ENCODE measurements around the gene SPPL3. TPM values are rescaled to one million over a fixed set of nuclear protein-coding genes. Genes with fewer than 3 reads are reported as not detected.
A peak's percentile ranks its signal among the peaks of the same experiment; 100 is the strongest.

SPPL3 gene
- total RNA-seq, 1 experiment from 2014 or later, result 39.7 TPM

GRCh38 chr12:120813588-120814153, 90.5 kb downstream of the SPPL3 start:
- POLR2A ChIA-PET, result no interaction called here
- CTCF ChIA-PET, result no interaction called here
- H3K79me2 ChIP-seq (ENCODE audit: insufficient read depth, low read length), result peaks cover 13% of the 10 kb centered on the region; the same call in 1 of the 2 replicates
- H2AFZ ChIP-seq (ENCODE audit: low read depth, low read length, poor library complexity, severe bottlenecking), result no peak overlapping the region
- no peaks in the 10 kb centered on the region for H3K9me3 ChIP-seq (ENCODE audit: control insufficient read depth in 1 of 2, insufficient read depth in 1 of 2, low read depth in 1 of 2, low read length in 2 of 2)
- RAD21 ChIA-PET (ENCODE audit: low non-redundant PET in 1 of 2, low total read pairs in 2 of 2, uncharacterized antibody in 2 of 2, unreplicated experiment in 2 of 2), result no interaction called here
- ATAC-seq (no peak), DNase-seq (ENCODE audit: low read depth, low spot score) (no peak)
- H3K4me2 ChIP-seq (ENCODE audit: low read length), result no peak overlapping the region
- BruUV-seq (replicated peaks), result no TSS peak
- no peak for TF ChIP-seq EGR1 (IDR thresholded peaks at IDR 0.05; ENCODE audit: low read depth)
- TF ChIP-seq FOSL1 (IDR thresholded peaks at IDR 0.05; ENCODE audit: low read depth), result no peak
- TF ChIP-seq POLR2A (IDR thresholded peaks at IDR 0.05; ENCODE audit: borderline replicate concordance, extremely low read depth, insufficient read depth, insufficient read length), result no peak
- H3K4me1 ChIP-seq (ENCODE audit: control insufficient read depth in 1 of 2, insufficient read depth in 2 of 2, low read length in 2 of 2), result no peaks in the 10 kb centered on the region
- H4K20me1 ChIP-seq (ENCODE audit: insufficient read depth), result no peaks in the 10 kb centered on the region
- H3K9me2 ChIP-seq (ENCODE audit: insufficient read depth), result no peaks in the 10 kb centered on the region
- no peaks in the 10 kb centered on the region for H3K36me3 ChIP-seq (ENCODE audit: control insufficient read depth in 1 of 2, insufficient read depth in 2 of 2, low read length in 2 of 2)
- intact Hi-C loops (cut with micrococcal nuclease), result no loop called here
- no peak overlapping the region for H3K4me3 ChIP-seq (replicated peaks in 1 of 2; ENCODE audit: low read depth in 1 of 2, low read length in 2 of 2)
- no peak overlapping the region for H3K9ac ChIP-seq (ENCODE audit: low read length)
- H3K27me3 ChIP-seq (ENCODE audit: insufficient read depth, low read length), result no peaks in the 10 kb centered on the region
- no peak overlapping the region for H3K27ac ChIP-seq (ENCODE audit: low read depth, low read length)

GRCh38 chr12:120810021-120810420, 94.1 kb downstream of the SPPL3 start:
- H3K9ac ChIP-seq (ENCODE audit: low read length), result no peak overlapping the region
- no peak overlapping the region for H2AFZ ChIP-seq (ENCODE audit: low read depth, low read length, poor library complexity, severe bottlenecking)
- ChIA-PET RAD21 (ENCODE audit: low non-redundant PET in 1 of 2, low total read pairs in 2 of 2, uncharacterized antibody in 2 of 2, unreplicated experiment in 2 of 2) (no interaction called here), POLR2A (no interaction called here), CTCF (no interaction called here)
- no peak for DNase-seq (ENCODE audit: low read depth, low spot score)
- TF ChIP-seq CBX3 (IDR thresholded peaks at IDR 0.05; ENCODE audit: low read depth), result no peak
- TF ChIP-seq SP1 (IDR thresholded peaks at IDR 0.05; ENCODE audit: low read depth), result no peak
- TF ChIP-seq EZH2 (IDR thresholded peaks at IDR 0.05), result no peak
- no peak for TF ChIP-seq POLR2A (IDR thresholded peaks at IDR 0.05; ENCODE audit: borderline replicate concordance, extremely low read depth, insufficient read depth, insufficient read length)
- TF ChIP-seq SIN3A (IDR thresholded peaks at IDR 0.05; ENCODE audit: low read depth), result no peak
- TF ChIP-seq RAD21 (IDR thresholded peaks at IDR 0.05; ENCODE audit: low read depth), result no peak
- no peak for TF ChIP-seq EGR1 (IDR thresholded peaks at IDR 0.05; ENCODE audit: low read depth)
- TF ChIP-seq EZH2phosphoT487 (IDR thresholded peaks at IDR 0.05; ENCODE audit: borderline replicate concordance), result no peak
- no peak for TF ChIP-seq POLR2AphosphoS5 (IDR thresholded peaks at IDR 0.05; ENCODE audit: low read depth, low read length)
- no peak for TF ChIP-seq MAX (IDR thresholded peaks at IDR 0.05)
- TF ChIP-seq TCF7L2 (IDR thresholded peaks at IDR 0.05; ENCODE audit: borderline replicate concordance, extremely low read depth, insufficient read depth, insufficient read length), result no peak
- no peak for TF ChIP-seq CEBPB (IDR thresholded peaks at IDR 0.05; ENCODE audit: low read depth)
- no peak for TF ChIP-seq YY1 (IDR thresholded peaks at IDR 0.05; ENCODE audit: extremely low read depth, insufficient replicate concordance, low read depth, low read length)
- TF ChIP-seq ZFX (IDR thresholded peaks at IDR 0.05), result no peak
- TF ChIP-seq ZBTB33 (IDR thresholded peaks at IDR 0.05; ENCODE audit: extremely low read depth, insufficient replicate concordance, low read length), result no peak
- no peak for TF ChIP-seq JUND (IDR thresholded peaks at IDR 0.05)
- no peak for TF ChIP-seq FOSL1 (IDR thresholded peaks at IDR 0.05; ENCODE audit: low read depth)
- H3K4me3 ChIP-seq (replicated peaks in 1 of 2; ENCODE audit: low read depth in 1 of 2, low read length in 2 of 2), result no peak overlapping the region
- no peak for ATAC-seq
- BruUV-seq (replicated peaks), result TSS peak; percentile 30
- no peaks in the 10 kb centered on the region for H4K20me1 ChIP-seq (ENCODE audit: insufficient read depth)
- H3K27me3 ChIP-seq (ENCODE audit: insufficient read depth, low read length), result no peaks in the 10 kb centered on the region
- H3K79me2 ChIP-seq (ENCODE audit: insufficient read depth, low read length), result peaks cover 6% of the 10 kb centered on the region; the same call in 1 of the 2 replicates
- intact Hi-C loops (cut with micrococcal nuclease), result no loop called here
- no peaks in the 10 kb centered on the region for H3K36me3 ChIP-seq (ENCODE audit: control insufficient read depth in 1 of 2, insufficient read depth in 2 of 2, low read length in 2 of 2)
- H3K4me2 ChIP-seq (ENCODE audit: low read length), result no peak overlapping the region
- no peak overlapping the region for H3K27ac ChIP-seq (ENCODE audit: low read depth, low read length)
- H3K9me3 ChIP-seq (ENCODE audit: control insufficient read depth in 1 of 2, insufficient read depth in 1 of 2, low read depth in 1 of 2, low read length in 2 of 2), result no peaks in the 10 kb centered on the region
- no peaks in the 10 kb centered on the region for H3K4me1 ChIP-seq (ENCODE audit: control insufficient read depth in 1 of 2, insufficient read depth in 2 of 2, low read length in 2 of 2)
- H3K9me2 ChIP-seq (ENCODE audit: insufficient read depth), result no peaks in the 10 kb centered on the region

Measured in HCT116 (cell line).